GM18858 (cell line): ENCODE results near the gene S1PR5.
"Not testable (repeated sequence)": the region's sequence is repeated elsewhere in the genome, so short reads cannot be mapped to it uniquely, and the experiment has no call there.

Source experiments
- ATAC-seq: cut with Tn5 transposase; IDR thresholded peaks from one replicate; pipeline ENCODE4 v1.9.1; 2021; ENCODE audit not compliant: unreplicated experiment

S1PR5 gene

GRCh38 chr19:10544753-10545251, 27.6 kb upstream of the S1PR5 start:
- ATAC-seq = no peak

DNA sequence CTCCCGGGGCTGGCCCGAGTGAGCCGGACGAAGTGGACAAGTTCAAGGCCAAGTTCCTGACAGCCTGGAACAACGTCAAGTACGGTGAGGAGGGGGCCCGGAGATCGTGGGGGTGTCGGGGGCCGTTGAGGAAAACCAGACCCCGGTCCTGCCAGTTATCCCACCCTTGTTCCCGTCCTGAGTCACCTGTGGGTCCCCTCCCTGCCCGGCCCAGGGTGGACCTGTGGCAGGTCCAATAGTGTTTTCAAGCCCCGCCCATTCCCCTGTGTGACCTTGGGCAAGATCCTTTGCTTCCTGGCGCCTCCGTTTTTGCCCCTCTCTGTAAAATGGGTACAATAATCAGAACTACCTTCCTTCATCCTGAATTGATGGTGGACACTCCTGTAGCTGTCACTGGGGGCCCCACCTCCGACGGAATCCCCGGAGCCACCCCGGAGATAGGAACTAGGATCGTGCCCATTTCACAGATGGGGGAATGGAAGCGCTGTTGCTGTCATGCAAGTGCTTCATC, 27.1 kb upstream of the S1PR5 start:
- ATAC-seq = no peak

GRCh38 chr19:10543420-10544241, 26.4 kb upstream of the S1PR5 start, which contains the start of gene ATG4D:
Gene ATG4D, plus strand, starts transcription at chr19:10543904. Its CDS starts 187 bp downstream, at chr19:10544091.
- ATAC-seq = no peak

DNA sequence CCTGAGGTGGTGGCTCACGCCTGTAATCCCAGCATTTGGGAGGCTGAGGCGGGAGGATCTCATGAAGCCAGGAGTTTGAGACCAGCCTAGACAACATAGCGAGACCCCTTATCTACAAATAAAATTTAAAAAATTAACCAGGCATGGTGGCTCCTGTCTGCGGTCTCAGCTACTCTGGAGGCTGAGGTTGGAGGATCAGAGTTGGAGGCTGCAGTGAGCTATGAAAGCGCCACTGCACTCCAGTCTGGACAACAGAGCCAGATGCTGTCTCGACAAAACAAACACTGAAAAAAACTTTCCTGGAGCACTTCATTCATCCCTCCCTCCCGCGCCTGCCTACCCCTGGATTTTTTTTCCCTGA, 25.8 kb upstream of the S1PR5 start:
- ATAC-seq = no peak

- ATAC-seq = not testable (repeated sequence)
Observed at GRCh38 chr19:10539016-10539415, 21.8 kb upstream of the S1PR5 start.

- ATAC-seq = no peak
Observed at GRCh38 chr19:10538204-10538983, 21.1 kb upstream of the S1PR5 start.

DNA sequence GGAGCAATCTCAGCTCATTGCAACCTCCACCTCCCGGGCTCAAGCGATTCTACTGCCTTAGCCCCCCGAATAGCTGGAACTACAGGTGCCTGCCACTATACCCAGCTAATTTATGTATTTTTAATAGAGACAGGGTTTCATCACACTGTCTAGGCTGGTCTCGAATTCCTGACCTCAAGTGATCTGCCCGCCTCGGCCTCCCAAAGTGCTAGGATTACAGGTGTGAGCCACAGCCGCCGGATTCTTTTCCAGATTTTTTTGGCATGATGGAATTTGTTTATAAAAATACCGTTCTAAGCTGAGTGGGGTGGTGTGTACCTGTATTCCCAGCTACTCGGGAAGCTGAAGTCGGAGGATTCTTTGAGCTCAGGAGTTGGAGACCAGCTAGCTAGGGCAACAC, 20.4 kb upstream of the S1PR5 start:
- no peak for ATAC-seq

- no peak for ATAC-seq
Observed at GRCh38 chr19:10535613-10536012, 18.4 kb upstream of the S1PR5 start.

GRCh38 chr19:10533646-10534386, 16.6 kb upstream of the S1PR5 start:
- ATAC-seq = no peak

DNA sequence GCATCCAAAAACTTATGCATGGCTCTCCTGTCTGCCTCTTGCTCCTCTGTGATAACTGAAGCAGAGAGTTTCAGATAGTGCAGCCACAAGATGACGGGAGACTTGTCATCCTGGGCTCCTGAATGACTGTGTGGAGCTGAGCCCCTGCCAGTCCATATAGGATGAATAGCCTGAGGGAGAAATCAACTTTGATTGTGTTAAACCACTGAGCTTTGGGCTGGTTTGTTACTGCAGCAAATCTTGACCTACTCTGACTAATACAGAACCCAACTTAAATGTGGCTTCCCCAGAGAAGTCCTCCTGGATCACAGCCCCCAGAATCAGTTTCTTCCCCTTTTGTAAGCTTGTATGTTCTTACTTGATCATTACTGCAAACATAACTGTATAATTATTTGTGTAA, 15.2 kb upstream of the S1PR5 start:
- no peak for ATAC-seq

- ATAC-seq = not testable (repeated sequence)
Observed at GRCh38 chr19:10526887-10527286, 9.6 kb upstream of the S1PR5 start.

DNA sequence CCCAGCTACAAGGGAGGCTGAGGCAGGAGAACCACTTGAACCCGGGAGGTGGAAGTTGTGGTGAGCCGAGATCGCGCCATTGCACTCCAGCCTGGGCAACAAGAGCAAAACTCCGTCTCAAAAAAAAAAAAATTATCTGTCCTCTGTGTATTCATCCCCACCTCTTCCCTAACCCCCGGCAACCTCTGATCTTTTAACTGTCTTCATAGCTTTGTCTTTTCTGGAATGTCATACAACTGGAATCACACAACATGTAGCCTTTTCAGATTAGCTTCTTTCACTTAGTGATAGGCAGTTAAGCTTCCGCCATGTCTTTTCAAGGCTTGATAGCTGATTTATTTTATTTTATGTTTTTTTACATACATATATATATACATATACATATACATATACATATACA, 8.4 kb upstream of the S1PR5 start:
- no peak for ATAC-seq

DNA sequence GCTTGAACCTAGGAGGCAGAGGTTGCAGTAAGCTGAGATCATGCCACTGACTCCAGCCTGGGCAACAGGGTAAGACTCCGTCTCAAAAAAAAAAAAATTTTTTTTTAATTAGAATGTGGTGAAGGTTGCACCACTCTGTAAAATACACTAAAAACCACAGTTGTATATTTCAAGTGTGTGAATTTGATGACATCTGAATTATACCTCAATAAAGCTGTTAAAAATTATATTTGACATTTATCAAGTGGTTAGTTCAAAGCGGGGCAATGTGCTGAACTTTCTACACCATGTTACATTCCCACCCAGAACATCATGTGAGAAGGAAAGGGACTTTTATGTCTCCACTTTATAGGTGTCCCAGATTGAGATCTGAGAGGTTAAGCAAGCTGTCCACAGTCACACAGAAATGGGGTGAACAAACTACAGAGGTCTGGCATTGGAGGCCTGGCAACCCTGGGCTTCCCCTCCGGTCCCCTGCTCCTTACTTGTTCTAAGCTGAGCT, 5.9 kb upstream of the S1PR5 start:
- ATAC-seq = no peak

DNA sequence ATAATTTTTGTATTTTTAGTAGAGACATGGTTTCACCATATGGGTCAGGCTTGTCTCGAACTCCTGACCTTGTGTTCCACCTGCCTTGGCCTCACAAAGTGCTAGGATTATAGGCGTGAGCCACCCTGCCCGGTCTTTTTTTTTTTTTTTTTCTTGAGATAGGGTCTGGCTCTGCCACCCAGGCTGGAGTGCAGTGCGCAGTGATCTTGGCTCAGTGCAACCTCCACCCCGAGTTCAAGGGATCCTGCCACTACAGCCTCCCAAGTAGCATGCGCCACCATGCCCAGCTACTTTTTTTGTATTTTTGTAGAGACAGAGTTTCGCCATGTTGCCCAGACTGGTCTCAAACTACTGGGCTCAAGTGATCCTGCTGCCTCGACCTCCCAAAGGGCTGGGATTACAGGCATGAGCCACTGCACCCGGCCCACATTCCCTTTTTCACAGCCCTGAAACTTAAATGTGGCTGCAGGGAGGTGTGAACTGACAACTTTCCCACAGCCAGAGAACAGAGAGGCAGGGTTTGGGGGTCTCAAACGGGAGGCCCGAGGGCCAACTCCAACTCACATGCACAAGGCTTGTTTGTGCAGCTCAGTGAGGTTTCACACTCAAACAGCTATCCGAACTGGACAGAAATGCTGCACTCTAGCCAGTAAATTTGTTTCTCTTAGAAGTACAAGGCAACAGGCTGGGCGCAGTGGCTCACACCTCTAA, 4.4 kb upstream of the S1PR5 start:
- no peak for ATAC-seq

DNA sequence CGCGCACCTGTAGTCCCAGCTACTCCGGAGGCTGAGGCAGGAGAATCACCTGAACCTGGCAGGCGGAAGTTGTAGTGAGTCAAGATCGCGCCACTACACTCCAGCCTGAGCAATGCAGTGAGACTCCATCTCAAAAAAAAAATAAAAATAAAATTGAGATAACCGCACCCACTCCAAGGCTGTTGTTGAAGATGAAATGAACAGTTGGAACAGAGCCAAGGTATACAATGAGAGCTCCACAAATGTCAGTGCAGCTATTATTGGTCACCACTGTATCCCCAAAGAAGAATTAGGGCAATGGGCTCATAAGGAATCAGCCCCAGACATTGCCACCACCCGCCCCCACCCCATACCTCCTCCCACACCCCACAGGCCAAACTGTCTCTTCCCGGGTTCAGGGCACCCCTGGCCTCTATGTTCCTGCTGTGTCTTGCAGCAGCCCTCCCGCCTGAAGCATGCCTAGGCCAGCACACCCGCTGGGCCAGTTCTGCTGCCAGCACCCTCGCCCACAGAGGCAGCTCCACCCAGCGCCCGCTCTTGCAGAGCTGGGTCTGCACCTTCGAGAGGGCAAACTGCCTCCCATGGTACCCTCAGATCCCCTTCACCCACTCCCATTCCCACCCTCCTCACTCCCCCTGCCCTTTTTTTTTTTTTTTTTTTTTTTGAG, 3.5 kb upstream of the S1PR5 start:
- ATAC-seq = no peak

DNA sequence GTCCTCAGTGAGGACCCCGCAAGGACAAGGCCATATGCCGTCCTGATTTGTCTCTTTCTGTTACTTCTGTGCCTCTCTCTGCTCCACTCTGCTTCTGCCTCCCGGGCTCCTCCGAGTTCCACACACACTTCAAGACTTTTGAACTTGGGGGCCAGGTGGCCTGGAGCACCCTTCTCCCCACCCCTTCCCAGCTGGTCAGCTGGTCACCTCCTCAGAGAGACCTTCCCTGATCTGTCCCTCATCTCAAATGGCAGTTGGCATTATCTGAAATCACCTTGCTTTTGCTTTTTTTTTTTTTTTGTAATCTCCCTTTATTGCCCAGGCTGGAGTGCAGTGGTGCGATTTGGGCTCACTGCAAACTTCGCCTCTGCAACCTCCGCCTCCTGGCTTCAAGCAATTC, 2.2 kb upstream of the S1PR5 start:
- ATAC-seq = no peak

DNA sequence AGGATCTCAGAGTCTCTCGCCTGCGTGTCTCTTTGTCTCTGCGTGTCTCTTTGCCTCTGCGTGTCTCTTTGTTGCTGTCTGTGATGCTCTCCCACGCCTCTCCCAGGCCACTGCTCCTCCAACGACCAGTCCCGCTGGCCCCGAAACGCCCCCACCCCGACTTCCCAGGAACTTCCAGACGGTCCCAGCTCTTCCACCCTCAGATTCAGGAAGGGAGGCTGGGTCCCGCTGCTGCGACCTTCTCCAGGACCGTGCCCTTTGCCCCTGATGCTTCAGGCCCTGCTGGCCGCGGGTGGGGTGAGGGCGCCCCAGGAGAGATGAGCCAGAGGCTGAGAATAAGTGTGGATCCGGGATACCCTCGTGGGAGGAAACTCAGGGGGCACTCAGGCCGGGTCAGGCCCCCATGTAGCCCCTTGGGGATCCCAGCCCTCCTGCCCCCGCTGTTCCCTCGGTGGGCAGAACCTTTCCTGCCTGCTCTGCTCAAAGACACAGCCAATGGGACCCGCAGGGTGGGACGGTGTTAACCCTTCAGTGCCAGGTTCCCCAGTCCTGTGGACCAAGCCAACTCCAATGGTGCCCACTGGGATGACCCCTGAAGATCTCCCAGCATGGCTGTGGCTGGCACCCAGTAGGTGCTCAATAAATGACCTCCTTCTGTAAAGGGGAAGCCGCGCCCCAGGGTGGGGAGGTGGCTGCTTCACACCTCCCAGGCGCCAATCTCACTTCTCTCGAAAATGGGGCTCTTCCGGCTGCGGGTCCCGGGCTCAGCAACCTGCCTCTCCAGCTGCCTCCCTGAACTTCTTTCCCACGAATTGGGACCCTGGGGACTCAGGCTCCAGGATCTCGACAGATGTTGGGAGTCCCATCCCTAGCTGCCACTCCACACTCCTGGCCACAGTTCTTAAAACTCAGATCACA, 1.5 kb upstream of the S1PR5 start:
- no peak for ATAC-seq

DNA sequence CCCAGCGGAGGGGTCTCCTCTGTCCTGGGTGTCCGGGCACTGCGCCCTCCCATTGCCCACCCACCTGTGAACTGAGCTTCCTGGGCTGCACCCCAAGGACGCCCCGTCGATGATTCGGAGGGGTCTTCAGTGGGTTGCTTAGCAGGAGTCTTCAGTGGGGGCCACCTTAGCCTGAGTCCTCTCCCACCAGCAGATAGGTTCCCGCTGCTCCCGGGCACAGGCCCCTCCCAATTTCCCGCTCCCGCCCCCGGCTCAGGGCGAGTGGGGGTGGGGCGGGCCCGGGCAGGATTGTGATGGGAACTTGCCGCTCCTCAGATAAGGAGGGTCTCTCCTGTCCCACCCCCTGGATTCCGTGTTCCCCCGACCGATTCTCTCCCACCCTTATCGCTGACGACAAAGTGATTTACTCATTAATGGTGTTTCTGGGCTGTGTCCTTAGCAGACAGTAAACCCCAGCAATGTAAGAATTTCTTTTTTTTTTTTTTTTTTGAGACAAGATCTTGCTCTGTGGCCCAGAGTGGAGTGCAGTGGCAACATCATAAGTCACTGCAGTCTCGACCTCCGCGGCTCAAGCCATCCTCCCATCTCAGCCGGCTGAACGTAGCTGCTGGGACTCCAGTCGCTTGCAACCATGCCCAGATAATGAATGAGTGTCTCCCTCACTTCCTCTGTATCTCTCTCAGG, 655 bp upstream of the S1PR5 start:
- no peak for ATAC-seq
